ENCODE results near the gene SP140. TPM values are rescaled to one million over a fixed set of nuclear protein-coding genes. Genes with fewer than 3 reads are reported as not detected.

SP140 gene
- total RNA-seq, 4 donors from 2014 or later: 0.65 to 2.5 (median 2.5) TPM; not detected in 1

GRCh38 chr2:230348787-230349186 is 123.3 kb downstream of the SP140 start:
- Histone ChIP-seq H3K36me3 (peaks cover 0 to 10% (median 0%) of the 10 kb centered on the region in 4 donors), H3K27me3 (no peaks in the 10 kb centered on the region), H3K4me3 (no peak overlapping the region), H3K4me1 (peaks cover 0 to 6% (median 0%) of the 10 kb centered on the region in 4 donors), H3K9me3 (peaks cover 0 to 11% (median 0%) of the 10 kb centered on the region in 4 donors), H3K27ac (replicated peaks in 1 of 4) (no peak overlapping the region)
- TF ChIP-seq POLR2AphosphoS5 (IDR thresholded peaks at IDR 0.05) (no peak), EP300 (IDR thresholded peaks at IDR 0.05) (no peak)
- intact Hi-C loops (cut with DNase I): no loop called here
- no peak for DNase-seq (ENCODE audit: extremely low spot score)

GRCh38 chr2:230356084-230356483 is 130.5 kb downstream of the SP140 start:
- peaks cover 0 to 33% (median 4%) of the 10 kb centered on the region in 4 donors for H3K36me3 ChIP-seq
- no peak for TF ChIP-seq CTCF (IDR thresholded peaks at IDR 0.05)
- no peak for TF ChIP-seq EP300 (IDR thresholded peaks at IDR 0.05)
- no peak for TF ChIP-seq POLR2A (IDR thresholded peaks at IDR 0.05; ENCODE audit: low read depth)
- TF ChIP-seq POLR2AphosphoS5 (IDR thresholded peaks at IDR 0.05): no peak
- intact Hi-C loops (cut with DNase I): no loop called here
- no peak for DNase-seq (ENCODE audit: extremely low spot score)
- no peak overlapping the region for H3K4me3 ChIP-seq
- H3K4me1 ChIP-seq: no peaks in the 10 kb centered on the region
- H3K9me3 ChIP-seq: no peaks in the 10 kb centered on the region
- no peaks in the 10 kb centered on the region for H3K27me3 ChIP-seq
- no peak overlapping the region for H3K27ac ChIP-seq (replicated peaks in 1 of 4)
- WGBS: 84% methylated on average over 2 of the region's 2 CpGs

- no peaks in the 10 kb centered on the region for H3K4me1 ChIP-seq
- no peak overlapping the region for H3K27ac ChIP-seq (replicated peaks in 1 of 4)
- 80% methylated on average over 1 of the region's 1 CpG for WGBS
- H3K4me3 ChIP-seq: no peak overlapping the region
- no peak for DNase-seq (ENCODE audit: extremely low spot score)
- no peaks in the 10 kb centered on the region for H3K9me3 ChIP-seq
- intact Hi-C loops (cut with DNase I): no loop called here
- TF ChIP-seq POLR2AphosphoS5 (IDR thresholded peaks at IDR 0.05) (no peak), POLR2A (IDR thresholded peaks at IDR 0.05; ENCODE audit: low read depth) (no peak), EP300 (IDR thresholded peaks at IDR 0.05) (no peak), CTCF (IDR thresholded peaks at IDR 0.05) (no peak)
- H3K27me3 ChIP-seq: no peaks in the 10 kb centered on the region
- peaks cover 8 to 49% (median 12%) of the 10 kb centered on the region in 4 donors for H3K36me3 ChIP-seq
These were observed 132.8 kb downstream of the SP140 start for GRCh38 chr2:230358305-230358704.

GRCh38 chr2:230360028-230360427 is 134.5 kb downstream of the SP140 start:
- H3K36me3 ChIP-seq: peaks cover 8 to 54% (median 12%) of the 10 kb centered on the region in 4 donors
- H3K4me3 ChIP-seq: no peak overlapping the region
- H3K27me3 ChIP-seq: no peaks in the 10 kb centered on the region
- no peak overlapping the region for H3K27ac ChIP-seq (replicated peaks in 1 of 4)
- WGBS: 72% methylated on average over 1 of the region's 1 CpG
- H3K9me3 ChIP-seq: peaks cover 0 to 7% (median 0%) of the 10 kb centered on the region in 4 donors
- no peak for DNase-seq (ENCODE audit: extremely low spot score)
- TF ChIP-seq CTCF (IDR thresholded peaks at IDR 0.05): no peak
- TF ChIP-seq EP300 (IDR thresholded peaks at IDR 0.05): no peak
- TF ChIP-seq POLR2A (IDR thresholded peaks at IDR 0.05; ENCODE audit: low read depth): no peak
- no peak for TF ChIP-seq POLR2AphosphoS5 (IDR thresholded peaks at IDR 0.05)
- H3K4me1 ChIP-seq: no peaks in the 10 kb centered on the region
- intact Hi-C loops (cut with DNase I): no loop called here

- peaks cover 0 to 7% (median 0%) of the 10 kb centered on the region in 4 donors for H3K9me3 ChIP-seq
- H3K4me3 ChIP-seq: no peak overlapping the region
- H3K27me3 ChIP-seq: no peaks in the 10 kb centered on the region
- intact Hi-C loops (cut with DNase I): no loop called here
- WGBS: 61% methylated on average over 1 of the region's 1 CpG
- H3K4me1 ChIP-seq: no peaks in the 10 kb centered on the region
- no peak for DNase-seq (ENCODE audit: extremely low spot score)
- no peak overlapping the region for H3K27ac ChIP-seq (replicated peaks in 1 of 4)
- no peak for TF ChIP-seq CTCF (IDR thresholded peaks at IDR 0.05)
- TF ChIP-seq EP300 (IDR thresholded peaks at IDR 0.05): no peak
- no peak for TF ChIP-seq POLR2AphosphoS5 (IDR thresholded peaks at IDR 0.05)
- TF ChIP-seq POLR2A (IDR thresholded peaks at IDR 0.05; ENCODE audit: low read depth): no peak
- peaks cover 8 to 54% (median 12%) of the 10 kb centered on the region in 4 donors for H3K36me3 ChIP-seq
These were observed 136.6 kb downstream of the SP140 start for GRCh38 chr2:230362030-230362691.

Other genes with a start within 250 kb of the SP140 start
- gene SLC16A14, start 156.8 kb upstream of the SP140 start, total RNA-seq: 1 to 10 TPM; 1.7 to 2.8 (median 2.3) TPM
- gene SP110, start 5.8 kb upstream of the SP140 start, total RNA-seq: 10 to 100 TPM; 14.5 to 24.9 (median 18.8) TPM
- gene SP140L, start 101.5 kb downstream of the SP140 start, total RNA-seq: 1 to 10 TPM; 4.4 to 8.3 (median 6.8) TPM
- gene SP100, start 190.5 kb downstream of the SP140 start, total RNA-seq: 10 to 100 TPM; 83.8 to 95.5 (median 92.1) TPM

Data from esophagus muscularis mucosa (tissue), 4 donors.